GM19372 (cell line): ENCODE data around the gene BIRC6.

Source experiments
- ATAC-seq: cut with Tn5 transposase; IDR thresholded peaks from one replicate; pipeline ENCODE4 v1.9.1; 2021; ENCODE audit warnings: mild to moderate bottlenecking, low read depth, moderate library complexity; ENCODE audit not compliant: unreplicated experiment

Gene BIRC6

DNA sequence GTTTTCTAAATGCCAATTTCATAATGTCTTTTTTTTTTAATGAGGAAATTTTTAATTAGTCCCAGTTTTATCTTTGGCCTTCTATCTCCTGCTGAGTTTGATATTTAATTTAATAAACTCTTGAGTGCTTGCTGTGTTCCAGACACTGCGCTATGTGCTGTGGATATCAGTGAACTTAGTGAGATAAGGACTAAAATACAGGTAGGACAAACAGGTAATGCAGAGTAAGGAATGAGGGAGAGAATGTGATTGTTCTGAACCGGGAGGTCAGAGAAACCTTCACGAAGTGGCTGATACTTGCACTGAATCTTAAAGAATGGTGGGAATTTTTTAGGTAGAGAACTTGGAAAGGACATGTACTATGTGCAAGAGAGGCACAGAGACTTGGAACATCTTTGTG lies 299.2 kb downstream of the BIRC6 start:
- no peak for ATAC-seq

DNA sequence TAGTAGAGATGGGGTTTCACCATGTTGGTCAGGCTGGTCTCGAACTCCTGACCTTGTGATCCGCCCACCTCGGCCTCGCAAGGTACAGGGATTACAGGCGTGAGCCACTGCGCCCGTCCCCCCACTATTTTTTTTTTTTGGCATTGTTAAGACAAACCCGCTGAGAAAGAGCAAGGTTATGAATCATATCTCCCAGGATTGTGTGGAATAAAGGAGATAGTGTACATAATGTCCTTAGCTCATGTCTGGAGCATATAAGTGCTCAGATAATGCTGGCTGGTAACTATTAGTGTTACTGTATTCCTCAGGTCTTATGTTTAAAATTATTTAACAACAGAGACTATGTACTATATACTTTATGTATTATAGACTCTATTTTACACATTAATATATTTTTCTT lies 307.0 kb downstream of the BIRC6 start:
- ATAC-seq: no peak

- no peak for ATAC-seq
Measured at GRCh38 chr2:32666704-32667103, 309.9 kb downstream of the BIRC6 start.

- no peak for ATAC-seq
Measured at GRCh38 chr2:32668254-32668653, 311.4 kb downstream of the BIRC6 start.
